H1 (cell line): ENCODE measurements around the gene MS4A15. TPM values are rescaled to one million over a fixed set of nuclear protein-coding genes. Genes with fewer than 3 reads are reported as not detected.
"Not testable (repeated sequence)": the region's sequence is repeated elsewhere in the genome, so short reads cannot be mapped to it uniquely, and the experiment has no call there.

ENCODE experiments used
- CTCF ChIA-PET: fragments of 300-600 bp; sonication (Branson Sonifier 250); formaldehyde crosslinking; loops from one replicate; lab custom pipeline; 2021; ENCODE audit not compliant: partially characterized antibody; lab: Charles Lee
- POLR2A ChIA-PET: fragments of 300-600 bp; sonication (Branson Sonifier 250); formaldehyde crosslinking; loops from one replicate; lab custom pipeline; 2021; ENCODE audit warnings: inconsistent platforms; ENCODE audit not compliant: partially characterized antibody; lab: Charles Lee
- DNase-seq, 2 experiments: peaks; one replicate each; pipeline versions ENCODE4 v3.0.0 to v3.0.0-alpha.2; 2010 to 2022; ENCODE audit warnings: low spot score in 2 of 2, low read depth in 1 of 2, mixed read lengths in 1 of 2
- FAIRE-seq: peaks from 2 replicates; lab custom pipeline; 2011; peaks lifted over from hg19 to GRCh38; lab: Jason Lieb, UNC
- H2AFZ ChIP-seq: 2 replicates; pipeline ENCODE4 v1.8.1; 2012; ENCODE audit warnings: low read length, inconsistent platforms
- H2AK5ac ChIP-seq: 2 replicates; pipeline ENCODE4 v1.6.1; 2013; ENCODE audit warnings: low read depth, low read length
- H2BK120ac ChIP-seq: replicated peaks from 2 replicates; pipeline ENCODE3; 2013; ENCODE audit warnings: low read depth, low read length, inconsistent platforms
- H2BK12ac ChIP-seq: 2 replicates; pipeline ENCODE4 v1.6.1; 2013; ENCODE audit warnings: low read depth, low read length
- H2BK15ac ChIP-seq: 2 replicates; pipeline ENCODE4 v1.6.1; 2013; ENCODE audit warnings: low read length
- H2BK20ac ChIP-seq: 2 replicates; pipeline ENCODE4 v1.6.1; 2013; ENCODE audit warnings: low read length
- H2BK5ac ChIP-seq: 2 replicates; pipeline ENCODE4 v1.6.1; 2013; ENCODE audit warnings: low read depth, low read length
- H3K14ac ChIP-seq: 2 replicates; pipeline ENCODE4 v1.6.1; 2013; ENCODE audit warnings: inconsistent platforms; ENCODE audit not compliant: insufficient read length
- H3K18ac ChIP-seq: 2 replicates; pipeline ENCODE4 v1.6.1; 2013; ENCODE audit warnings: low read length; ENCODE audit errors: extremely low read depth
- H3K23ac ChIP-seq: 2 replicates; pipeline ENCODE4 v1.6.1; 2013; ENCODE audit warnings: inconsistent platforms; ENCODE audit not compliant: insufficient read length
- H3K23me2 ChIP-seq: 2 replicates; pipeline ENCODE4 v1.6.1; 2013; ENCODE audit warnings: low read depth, low read length
- H3K27ac ChIP-seq: 2 replicates; pipeline ENCODE4 v1.6.1; 2011; ENCODE audit warnings: low read depth, low read length, inconsistent platforms
- H3K27me3 ChIP-seq, 4 experiments: replicated peaks in 1 of 4; 1 replicate in 1 of 4; 2 replicates in 3 of 4; pipeline versions ENCODE4 v1.6.1 to v1.8.1; 2011 to 2013; ENCODE audit warnings: low read length in 3 of 4, mild to moderate bottlenecking in 3 of 4, inconsistent platforms in 2 of 4, mixed read lengths in 2 of 4, moderate library complexity in 1 of 4; ENCODE audit not compliant: control insufficient read depth in 3 of 4, insufficient read depth in 3 of 4; ENCODE audit errors: extremely low read depth in 1 of 4
- H3K36me3 ChIP-seq, 4 experiments: 2 replicates each; pipeline versions ENCODE4 v1.6.1 to v1.8.1; 2011 to 2013; ENCODE audit warnings: mild to moderate bottlenecking in 4 of 4, low read length in 3 of 4, moderate library complexity in 2 of 4, control low read depth in 1 of 4, inconsistent platforms in 1 of 4; ENCODE audit not compliant: insufficient read depth in 4 of 4, control insufficient read depth in 2 of 4
- H3K4ac ChIP-seq: replicated peaks from 2 replicates; pipeline ENCODE3; 2013; ENCODE audit warnings: low read length, low read depth, mixed read lengths, inconsistent platforms; ENCODE audit not compliant: insufficient read length
- H3K4me1 ChIP-seq, 4 experiments: replicated peaks in 1 of 4; 1 replicate in 1 of 4; 2 replicates in 3 of 4; pipeline versions ENCODE4 v1.6.1 to v1.8.1; 2011 to 2013; ENCODE audit warnings: low read length in 3 of 4, inconsistent platforms in 2 of 4, mixed read lengths in 1 of 4; ENCODE audit not compliant: insufficient read depth in 4 of 4, control insufficient read depth in 3 of 4
- H3K4me2 ChIP-seq, 2 experiments: 2 replicates each; pipeline versions ENCODE4 v1.6.1 to v1.8.1; 2011 to 2013; ENCODE audit warnings: low read depth in 2 of 2, low read length in 2 of 2, control low read depth in 1 of 2, inconsistent platforms in 1 of 2, mild to moderate bottlenecking in 1 of 2; ENCODE audit not compliant: insufficient read depth in 1 of 2
- H3K4me3 ChIP-seq, 4 experiments: fragments of 200-600, 300-600 bp in 1 of 4; sonication (generic), shearing (Covaris generic), sonication (Bioruptor Twin) in 1 of 4; 2 replicates each; pipeline versions ENCODE4 v1.5.1 to v1.8.1; 2011 to 2016; ENCODE audit warnings: low read length in 4 of 4, low read depth in 3 of 4, control low read depth in 2 of 4, inconsistent platforms in 2 of 4, mild to moderate bottlenecking in 2 of 4, mixed read lengths in 1 of 4, moderate library complexity in 1 of 4; ENCODE audit not compliant: insufficient read depth in 2 of 4; ENCODE audit errors: extremely low read depth in 1 of 4
- H3K56ac ChIP-seq: replicated peaks from 2 replicates; pipeline ENCODE3; 2013; ENCODE audit warnings: low read depth, mild to moderate bottlenecking, mixed read lengths, low read length, inconsistent platforms; ENCODE audit not compliant: insufficient read length
- H3K79me1 ChIP-seq: 2 replicates; pipeline ENCODE4 v1.6.1; 2013; ENCODE audit warnings: low read depth, low read length, control low read depth
- H3K79me2 ChIP-seq, 2 experiments: 2 replicates each; pipeline versions ENCODE4 v1.6.1 to v1.8.1; 2012 to 2013; ENCODE audit warnings: low read length in 2 of 2, mild to moderate bottlenecking in 2 of 2, inconsistent platforms in 1 of 2; ENCODE audit not compliant: insufficient read depth in 2 of 2, control insufficient read depth in 1 of 2
- H3K9ac ChIP-seq, 4 experiments: replicated peaks in 1 of 4; 1 replicate in 1 of 4; 2 replicates in 3 of 4; pipeline versions ENCODE4 v1.6.1 to v1.8.1; 2011 to 2013; ENCODE audit warnings: low read depth in 3 of 4, low read length in 3 of 4, control low read depth in 2 of 4, mild to moderate bottlenecking in 2 of 4, moderate library complexity in 2 of 4, inconsistent platforms in 1 of 4; ENCODE audit errors: extremely low read depth in 1 of 4
- H3K9me3 ChIP-seq, 2 experiments: 2 replicates each; pipeline versions ENCODE4 v1.6.1 to v1.8.1; 2012 to 2013; ENCODE audit warnings: mild to moderate bottlenecking in 2 of 2, moderate library complexity in 2 of 2, control low read depth in 1 of 2, inconsistent platforms in 1 of 2, low read depth in 1 of 2, low read length in 1 of 2, mixed read lengths in 1 of 2; ENCODE audit not compliant: insufficient read depth in 2 of 2
- H4K20me1 ChIP-seq, 2 experiments: replicated peaks in 1 of 2; 2 replicates each; pipeline versions ENCODE3 to v1.8.1; 2011 to 2013; ENCODE audit warnings: inconsistent platforms in 2 of 2, low read length in 2 of 2, mild to moderate bottlenecking in 1 of 2; ENCODE audit not compliant: insufficient read depth in 2 of 2, control insufficient read depth in 1 of 2
- H4K5ac ChIP-seq: 2 replicates; pipeline ENCODE4 v1.6.1; 2013; ENCODE audit warnings: low read length, low read depth, mixed read lengths, inconsistent platforms; ENCODE audit not compliant: insufficient read length
- H4K8ac ChIP-seq: 2 replicates; pipeline ENCODE4 v1.8.0; 2013; ENCODE audit warnings: mild to moderate bottlenecking, moderate library complexity, low read length, inconsistent platforms; ENCODE audit not compliant: insufficient read depth; ENCODE audit errors: extremely low read depth
- H4K91ac ChIP-seq: replicated peaks from 2 replicates; pipeline ENCODE3; 2013; ENCODE audit warnings: low read length, mixed read lengths, inconsistent platforms; ENCODE audit not compliant: insufficient read length
- CBX5 ChIP-seq: fragments of 300-800, 300-1000 bp; sonication (generic); IDR thresholded peaks from 2 replicates; pipeline ENCODE4 v1.7.1; 2016; ENCODE audit warnings: antibody characterized with exemption, low read length, low read depth
- EZH2 ChIP-seq: fragments of 200-600 bp; sonication (generic); IDR thresholded peaks from 2 replicates; pipeline ENCODE4 v1.7.1; 2012; ENCODE audit warnings: low read depth, mild to moderate bottlenecking, moderate library complexity, low read length, inconsistent platforms; ENCODE audit not compliant: severe bottlenecking
- GTF2F1 ChIP-seq: IDR thresholded peaks from 2 replicates; pipeline ENCODE4 v1.6.1; 2012; ENCODE audit warnings: low read depth, low read length, improper control_type of control experiment, borderline replicate concordance
- KDM1A ChIP-seq: fragments of 200-600, 300-600 bp; sonication (generic); IDR thresholded peaks from 2 replicates; pipeline ENCODE4 v1.7.1; 2016; ENCODE audit warnings: mild to moderate bottlenecking, low read length, borderline replicate concordance
- KDM5A ChIP-seq: fragments of 200-600 bp; IDR thresholded peaks from 2 replicates; pipeline ENCODE4 v1.7.1; 2012; ENCODE audit warnings: mild to moderate bottlenecking, low read length, inconsistent platforms, mixed read lengths
- NANOG ChIP-seq: IDR thresholded peaks from 2 replicates; pipeline ENCODE4 v1.6.1; 2011; ENCODE audit warnings: low read length, low read depth, mild to moderate bottlenecking, inconsistent platforms; ENCODE audit not compliant: insufficient read depth, poor library complexity, severe bottlenecking
- POU5F1 ChIP-seq: IDR thresholded peaks from 2 replicates; pipeline ENCODE4 v1.6.1; 2011; ENCODE audit warnings: low read depth, mild to moderate bottlenecking, low read length, moderate library complexity
- WGBS, 2 experiments: shearing (Covaris generic) in 1 of 2; methylation state at CpG; one replicate each; pipeline versions ENCODE4 v1.1.6 to v1.1.7; 2013 to 2015; ENCODE audit warnings: low lambda C conversion rate in 2 of 2, mixed read lengths in 2 of 2, inconsistent platforms in 1 of 2, low coverage in 1 of 2, missing lambda C conversion rate in 1 of 2; ENCODE audit not compliant: insufficient replicate concordance in 2 of 2, insufficient coverage in 1 of 2, insufficient read length in 1 of 2; ENCODE audit errors: extremely low coverage in 1 of 2, missing lambda C conversion rate in 1 of 2; 5-methylcytosine and 5-hydroxymethylcytosine counted together
- polyA plus RNA-seq, 7 experiments: library from polyadenylated mRNA; depleted of rRNA in 3 of 7; stranded (reverse) in 5 of 7; unstranded in 2 of 7; fragments of >200 nt in 5 of 7; fragments of 200-250 nt in 2 of 7; gene quantifications; 1 replicate in 5 of 7; 2 replicates in 1 of 7; 4 replicates in 1 of 7; pipeline versions ENCODE4 v1.2.1 to v1.2.3, GENCODE V29; 2011 to 2013; ENCODE audit warnings: missing spikeins in 2 of 7, mixed read lengths in 2 of 7
- total RNA-seq: library from RNA; stranded (reverse); fragmentation: NEBNext Ultra II Directional; extraction: Animal tissue kit (Norgen Biotek cat#: 25700); gene quantifications from 2 replicates; pipeline ENCODE4 v1.2.1, GENCODE V29; 2021

MS4A15 gene
- total and polyA plus RNA-seq, 2 of the 8 experiments (the other 6 are each of a cell fraction or from before 2014, with no cell fraction given): 0.15 to 0.17 TPM

GRCh38 chr11:60757231-60757800, 649 bp downstream of the MS4A15 start (continued):
- no peak for TF ChIP-seq GTF2F1
- TF ChIP-seq CBX5: no peak
- no peak for TF ChIP-seq POU5F1
- TF ChIP-seq NANOG: no peak
- TF ChIP-seq EZH2: no peak
- TF ChIP-seq KDM1A: no peak
- TF ChIP-seq KDM5A: no peak

- H3K27ac ChIP-seq, H2BK15ac ChIP-seq, H2BK5ac ChIP-seq, H2AFZ ChIP-seq, H2BK120ac ChIP-seq, H3K9ac ChIP-seq, H3K4me3 ChIP-seq, H2AK5ac ChIP-seq, FAIRE-seq, H3K18ac ChIP-seq, H3K36me3 ChIP-seq, H2BK12ac ChIP-seq, H3K79me1 ChIP-seq, H3K4me2 ChIP-seq, H3K79me2 ChIP-seq, H4K20me1 ChIP-seq, H4K8ac ChIP-seq, H3K14ac ChIP-seq, H3K23me2 ChIP-seq, H3K27me3 ChIP-seq, H2BK20ac ChIP-seq, H3K9me3 ChIP-seq, DNase-seq, H4K5ac ChIP-seq, H3K56ac ChIP-seq, H4K91ac ChIP-seq, H3K23ac ChIP-seq, H3K4me1 ChIP-seq, H3K4ac ChIP-seq: not testable (repeated sequence)
- 82% methylated on average over 4 of the region's 4 CpGs; no CpG with 5 or more reads in 1 of the 2 experiments for WGBS, 2 experiments
- POLR2A ChIA-PET: interaction anchor here (0.7 kb wide), 1 partner anchor 16 kb away, joined by 3 read pairs; no protein-coding TSS in a partner anchor
- CTCF ChIA-PET: interaction anchor here (0.6 to 1.5 kb wide), 8 partner anchors 8 to 246 kb away, joined by 3 to 7 read pairs (median 3); no protein-coding TSS in a partner anchor
Observed at GRCh38 chr11:60758671-60759070, 2.0 kb downstream of the MS4A15 start.
